C4-2B (cell line): ENCODE results near the gene RBP3.

Experiments used
- ZFX ChIP-seq: fragments of 450-650 bp; IDR thresholded peaks from 2 replicates; pipeline ENCODE4 v1.6.1; 2017
- TF ChIP-seq, protein P1 (sequence below): fragments of 450-650 bp; conservative IDR thresholded peaks from 2 replicates; pipeline ENCODE4 v1.5.1; 2017; ENCODE audit warnings: mild to moderate bottlenecking

GRCh38 chr10:47381103-47381395 lies 32.9 kb downstream of the RBP3 start:
- TF ChIP-seq, protein P1, sequence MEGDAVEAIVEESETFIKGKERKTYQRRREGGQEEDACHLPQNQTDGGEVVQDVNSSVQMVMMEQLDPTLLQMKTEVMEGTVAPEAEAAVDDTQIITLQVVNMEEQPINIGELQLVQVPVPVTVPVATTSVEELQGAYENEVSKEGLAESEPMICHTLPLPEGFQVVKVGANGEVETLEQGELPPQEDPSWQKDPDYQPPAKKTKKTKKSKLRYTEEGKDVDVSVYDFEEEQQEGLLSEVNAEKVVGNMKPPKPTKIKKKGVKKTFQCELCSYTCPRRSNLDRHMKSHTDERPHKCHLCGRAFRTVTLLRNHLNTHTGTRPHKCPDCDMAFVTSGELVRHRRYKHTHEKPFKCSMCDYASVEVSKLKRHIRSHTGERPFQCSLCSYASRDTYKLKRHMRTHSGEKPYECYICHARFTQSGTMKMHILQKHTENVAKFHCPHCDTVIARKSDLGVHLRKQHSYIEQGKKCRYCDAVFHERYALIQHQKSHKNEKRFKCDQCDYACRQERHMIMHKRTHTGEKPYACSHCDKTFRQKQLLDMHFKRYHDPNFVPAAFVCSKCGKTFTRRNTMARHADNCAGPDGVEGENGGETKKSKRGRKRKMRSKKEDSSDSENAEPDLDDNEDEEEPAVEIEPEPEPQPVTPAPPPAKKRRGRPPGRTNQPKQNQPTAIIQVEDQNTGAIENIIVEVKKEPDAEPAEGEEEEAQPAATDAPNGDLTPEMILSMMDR: no peak
- no peak for TF ChIP-seq ZFX
